ENCODE data around the gene DCAF16.

- TF ChIP-seq CTCF (conservative IDR thresholded peaks at IDR 0.05; ENCODE audit: low read length) (no peak), EZH2phosphoT487 (IDR thresholded peaks at IDR 0.05; ENCODE audit: borderline replicate concordance) (no peak)
Measured at GRCh38 chr4:17763931-17764330, 46.6 kb downstream of the DCAF16 start.
